GM18508 (cell line): Measurements from ENCODE around the gene ZNF641.

Source experiments
- ATAC-seq: cut with Tn5 transposase; IDR thresholded peaks from one replicate; pipeline ENCODE4 v1.9.1; 2021; ENCODE audit warnings: moderate number of reproducible peaks; ENCODE audit not compliant: insufficient read depth, unreplicated experiment

The ZNF641 gene

GRCh38 chr12:48350249-48351021 lies at the start of gene ZNF641:
ZNF641 (minus strand) TSS chr12:48350919; CDS start chr12:48348090, 2,829 bp downstream.
- ATAC-seq, result no peak

- no peak for ATAC-seq
Observed at GRCh38 chr12:48390026-48390425, 39.3 kb upstream of the ZNF641 start.

GRCh38 chr12:48389409-48389808 lies 38.7 kb upstream of the ZNF641 start:
- ATAC-seq, result no peak

GRCh38 chr12:48388938-48389337 lies 38.2 kb upstream of the ZNF641 start:
- no peak for ATAC-seq

GRCh38 chr12:48388460-48388859 lies 37.7 kb upstream of the ZNF641 start:
- no peak for ATAC-seq

GRCh38 chr12:48380596-48380995 lies 29.9 kb upstream of the ZNF641 start:
- no peak for ATAC-seq

GRCh38 chr12:48379794-48380193 lies 29.1 kb upstream of the ZNF641 start:
- ATAC-seq, result no peak

GRCh38 chr12:48377646-48378045 lies 26.9 kb upstream of the ZNF641 start:
- no peak for ATAC-seq

- no peak for ATAC-seq
Observed at GRCh38 chr12:48374164-48374563, 23.4 kb upstream of the ZNF641 start.

- ATAC-seq, result no peak
Observed at GRCh38 chr12:48366131-48366530, 15.4 kb upstream of the ZNF641 start.

- no peak for ATAC-seq
Observed at GRCh38 chr12:48361664-48362339, 11.1 kb upstream of the ZNF641 start.

GRCh38 chr12:48358937-48359513 lies 8.3 kb upstream of the ZNF641 start:
- no peak for ATAC-seq

GRCh38 chr12:48356041-48356768 lies 5.5 kb upstream of the ZNF641 start:
- no peak for ATAC-seq

GRCh38 chr12:48352157-48352760 lies 1.5 kb upstream of the ZNF641 start:
- no peak for ATAC-seq

GRCh38 chr12:48351022-48351708 lies 446 bp upstream of the ZNF641 start:
- no peak for ATAC-seq

GRCh38 chr12:48349471-48349870 lies 1.2 kb downstream of the ZNF641 start:
- no peak for ATAC-seq

- ATAC-seq, result no peak
Observed at GRCh38 chr12:48342980-48343379, 7.7 kb downstream of the ZNF641 start.

GRCh38 chr12:48340943-48341342 lies 9.8 kb downstream of the ZNF641 start:
- no peak for ATAC-seq

- no peak for ATAC-seq
Observed at GRCh38 chr12:48339442-48340117, 11.1 kb downstream of the ZNF641 start.
